Suprapubic skin (tissue), 4 donors: ENCODE results near the gene C20orf202. TPM values are rescaled to one million over a fixed set of nuclear protein-coding genes. Genes with fewer than 3 reads are reported as not detected.

ENCODE experiments used
- DNase-seq, 2 donors: peaks; one replicate each; pipeline ENCODE4 v3.0.0-alpha.2; 2019; ENCODE audit warnings: low spot score in 2 of 2
- H3K27ac ChIP-seq: fragments of 200-600 bp; sonication (generic); one replicate; pipeline ENCODE4 v1.5.1; 2019
- H3K27me3 ChIP-seq: fragments of 200-600 bp; sonication (generic); one replicate; pipeline ENCODE4 v1.5.1; 2019
- H3K36me3 ChIP-seq: fragments of 200-600 bp; sonication (generic); one replicate; pipeline ENCODE4 v1.5.1; 2019
- H3K4me1 ChIP-seq: fragments of 200-600 bp; sonication (generic); one replicate; pipeline ENCODE4 v1.5.1; 2019
- H3K4me3 ChIP-seq: fragments of 200-600 bp; sonication (generic); one replicate; pipeline ENCODE4 v1.5.1; 2019; ENCODE audit warnings: mild to moderate bottlenecking
- H3K9me3 ChIP-seq: fragments of 200-600 bp; sonication (generic); one replicate; pipeline ENCODE4 v1.5.1; 2019
- CTCF ChIP-seq, 2 donors: fragments of 200-600 bp in 1 of 2; fragments of 450-650 bp in 1 of 2; sonication (generic) in 1 of 2; IDR thresholded peaks; one replicate each; pipeline ENCODE4 v1.5.1; 2016 to 2019; ENCODE audit warnings: antibody characterized with exemption in 2 of 2, mild to moderate bottlenecking in 1 of 2, moderate library complexity in 1 of 2
- EP300 ChIP-seq: sonication (generic); formaldehyde crosslinking; IDR thresholded peaks from one replicate; pipeline ENCODE4 v1.6.1; 2017; ENCODE audit warnings: antibody characterized with exemption
- POLR2A ChIP-seq, 2 donors: fragments of 450-650 bp; IDR thresholded peaks; one replicate each; pipeline ENCODE4 v1.6.1; 2017; ENCODE audit warnings: antibody characterized with exemption in 2 of 2, mild to moderate bottlenecking in 2 of 2, moderate library complexity in 2 of 2
- POLR2AphosphoS5 ChIP-seq, 3 donors: sonication (generic); formaldehyde crosslinking; IDR thresholded peaks; one replicate each; pipeline ENCODE4 v1.6.1; 2017; ENCODE audit warnings: antibody characterized with exemption in 3 of 3
- WGBS: methylation state at CpG from one replicate; pipeline ENCODE4 v1.1.5; 2018; 5-methylcytosine and 5-hydroxymethylcytosine counted together
- total RNA-seq, 4 donors: library from RNA; depleted of rRNA; stranded (reverse); fragments of >200 nt; gene quantifications; one replicate each; pipeline ENCODE4 v1.1.0, GENCODE V29; 2016

C20orf202 gene
- total RNA-seq, 4 donors from 2014 or later = 0.89 to 0.97 TPM; not detected in 2

GRCh38 chr20:1254254-1254653, 51.0 kb downstream of the C20orf202 start:
- WGBS = 60% methylated on average over 2 of the region's 2 CpGs
- TF ChIP-seq POLR2A (IDR thresholded peaks at IDR 0.05) (no peak), POLR2AphosphoS5 (IDR thresholded peaks at IDR 0.05) (no peak), EP300 (no peak), CTCF (IDR thresholded peaks at IDR 0.05) (no peak)
- no peaks in the 10 kb centered on the region for H3K4me1 ChIP-seq
- H3K9me3 ChIP-seq = no peaks in the 10 kb centered on the region
- H3K27me3 ChIP-seq = peaks cover 29% of the 10 kb centered on the region
- H3K4me3 ChIP-seq = no peak overlapping the region
- no peaks in the 10 kb centered on the region for H3K36me3 ChIP-seq
- no peak for DNase-seq
- no peak overlapping the region for H3K27ac ChIP-seq

GRCh38 chr20:1255675-1256074, 52.4 kb downstream of the C20orf202 start:
- H3K9me3 ChIP-seq = no peaks in the 10 kb centered on the region
- H3K4me1 ChIP-seq = no peaks in the 10 kb centered on the region
- peaks cover 29% of the 10 kb centered on the region for H3K27me3 ChIP-seq
- DNase-seq = no peak
- no peak overlapping the region for H3K4me3 ChIP-seq
- TF ChIP-seq POLR2A (IDR thresholded peaks at IDR 0.05) (no peak), EP300 (no peak), CTCF (IDR thresholded peaks at IDR 0.05) (no peak), POLR2AphosphoS5 (IDR thresholded peaks at IDR 0.05) (no peak)
- WGBS = 60% methylated on average over 2 of the region's 2 CpGs
- no peak overlapping the region for H3K27ac ChIP-seq
- H3K36me3 ChIP-seq = no peaks in the 10 kb centered on the region

Other genes starting within 250 kb of the C20orf202 start
- under 1 TPM; 0.26 to 0.91 (median 0.67) TPM for gene RSPO4, start 201.1 kb upstream of the C20orf202 start, total RNA-seq
- 100 to 1,000 TPM; 106 to 186 (median 142) TPM for gene PSMF1, start 84.9 kb upstream of the C20orf202 start, total RNA-seq
- 1 to 10 TPM; 1.9 to 9.6 (median 3.9) TPM for gene TMEM74B, start 18.5 kb upstream of the C20orf202 start, total RNA-seq
- gene RAD21L1, start 22.6 kb downstream of the C20orf202 start, total RNA-seq = under 1 TPM in 1 of 4 donors, not detected in 3; 0.34 TPM
- gene SNPH, start 62.8 kb downstream of the C20orf202 start, total RNA-seq = 1 to 10 TPM in 3 of 4 donors, under 1 TPM in 1; 0.89 to 3.8 (median 2.5) TPM
- 100 to 1,000 TPM in 3 of 4 donors, 10 to 100 TPM in 1; 74.4 to 143 (median 115) TPM for gene SDCBP2, start 125.7 kb downstream of the C20orf202 start, total RNA-seq
- 100 to 1,000 TPM in 3 of 4 donors, 10 to 100 TPM in 1; 100.0 to 151 (median 115) TPM for gene FKBP1A, start 189.6 kb downstream of the C20orf202 start, total RNA-seq